H1 (cell line): ENCODE measurements around the gene APP. TPM values are rescaled to one million over a fixed set of nuclear protein-coding genes. Genes with fewer than 3 reads are reported as not detected.

Source experiments
- CTCF ChIA-PET: fragments of 300-600 bp; sonication (Branson Sonifier 250); formaldehyde crosslinking; loops from one replicate; lab custom pipeline; 2021; ENCODE audit not compliant: partially characterized antibody; lab: Charles Lee
- POLR2A ChIA-PET: fragments of 300-600 bp; sonication (Branson Sonifier 250); formaldehyde crosslinking; loops from one replicate; lab custom pipeline; 2021; ENCODE audit warnings: inconsistent platforms; ENCODE audit not compliant: partially characterized antibody; lab: Charles Lee
- DNase-seq, 2 experiments: peaks; one replicate each; pipeline versions ENCODE4 v3.0.0 to v3.0.0-alpha.2; 2010 to 2022; ENCODE audit warnings: low spot score in 2 of 2, low read depth in 1 of 2, mixed read lengths in 1 of 2
- FAIRE-seq: peaks from 2 replicates; lab custom pipeline; 2011; peaks lifted over from hg19 to GRCh38; lab: Jason Lieb, UNC
- H2AFZ ChIP-seq: 2 replicates; pipeline ENCODE4 v1.8.1; 2012; ENCODE audit warnings: low read length, inconsistent platforms
- H2AK5ac ChIP-seq: 2 replicates; pipeline ENCODE4 v1.6.1; 2013; ENCODE audit warnings: low read depth, low read length
- H2BK120ac ChIP-seq: replicated peaks from 2 replicates; pipeline ENCODE3; 2013; ENCODE audit warnings: low read depth, low read length, inconsistent platforms
- H2BK12ac ChIP-seq: 2 replicates; pipeline ENCODE4 v1.6.1; 2013; ENCODE audit warnings: low read depth, low read length
- H2BK15ac ChIP-seq: 2 replicates; pipeline ENCODE4 v1.6.1; 2013; ENCODE audit warnings: low read length
- H2BK20ac ChIP-seq: 2 replicates; pipeline ENCODE4 v1.6.1; 2013; ENCODE audit warnings: low read length
- H2BK5ac ChIP-seq: 2 replicates; pipeline ENCODE4 v1.6.1; 2013; ENCODE audit warnings: low read depth, low read length
- H3K14ac ChIP-seq: 2 replicates; pipeline ENCODE4 v1.6.1; 2013; ENCODE audit warnings: inconsistent platforms; ENCODE audit not compliant: insufficient read length
- H3K18ac ChIP-seq: 2 replicates; pipeline ENCODE4 v1.6.1; 2013; ENCODE audit warnings: low read length; ENCODE audit errors: extremely low read depth
- H3K23ac ChIP-seq: 2 replicates; pipeline ENCODE4 v1.6.1; 2013; ENCODE audit warnings: inconsistent platforms; ENCODE audit not compliant: insufficient read length
- H3K23me2 ChIP-seq: 2 replicates; pipeline ENCODE4 v1.6.1; 2013; ENCODE audit warnings: low read depth, low read length
- H3K27ac ChIP-seq: 2 replicates; pipeline ENCODE4 v1.6.1; 2011; ENCODE audit warnings: low read depth, low read length, inconsistent platforms
- H3K27me3 ChIP-seq, 4 experiments: replicated peaks in 1 of 4; 1 replicate in 1 of 4; 2 replicates in 3 of 4; pipeline versions ENCODE4 v1.6.1 to v1.8.1; 2011 to 2013; ENCODE audit warnings: low read length in 3 of 4, mild to moderate bottlenecking in 3 of 4, inconsistent platforms in 2 of 4, mixed read lengths in 2 of 4, moderate library complexity in 1 of 4; ENCODE audit not compliant: control insufficient read depth in 3 of 4, insufficient read depth in 3 of 4; ENCODE audit errors: extremely low read depth in 1 of 4
- H3K36me3 ChIP-seq, 4 experiments: 2 replicates each; pipeline versions ENCODE4 v1.6.1 to v1.8.1; 2011 to 2013; ENCODE audit warnings: mild to moderate bottlenecking in 4 of 4, low read length in 3 of 4, moderate library complexity in 2 of 4, control low read depth in 1 of 4, inconsistent platforms in 1 of 4; ENCODE audit not compliant: insufficient read depth in 4 of 4, control insufficient read depth in 2 of 4
- H3K4ac ChIP-seq: replicated peaks from 2 replicates; pipeline ENCODE3; 2013; ENCODE audit warnings: low read length, low read depth, mixed read lengths, inconsistent platforms; ENCODE audit not compliant: insufficient read length
- H3K4me1 ChIP-seq, 4 experiments: replicated peaks in 1 of 4; 1 replicate in 1 of 4; 2 replicates in 3 of 4; pipeline versions ENCODE4 v1.6.1 to v1.8.1; 2011 to 2013; ENCODE audit warnings: low read length in 3 of 4, inconsistent platforms in 2 of 4, mixed read lengths in 1 of 4; ENCODE audit not compliant: insufficient read depth in 4 of 4, control insufficient read depth in 3 of 4
- H3K4me2 ChIP-seq, 2 experiments: 2 replicates each; pipeline versions ENCODE4 v1.6.1 to v1.8.1; 2011 to 2013; ENCODE audit warnings: low read depth in 2 of 2, low read length in 2 of 2, control low read depth in 1 of 2, inconsistent platforms in 1 of 2, mild to moderate bottlenecking in 1 of 2; ENCODE audit not compliant: insufficient read depth in 1 of 2
- H3K4me3 ChIP-seq, 4 experiments: fragments of 200-600, 300-600 bp in 1 of 4; sonication (generic), shearing (Covaris generic), sonication (Bioruptor Twin) in 1 of 4; 2 replicates each; pipeline versions ENCODE4 v1.5.1 to v1.8.1; 2011 to 2016; ENCODE audit warnings: low read length in 4 of 4, low read depth in 3 of 4, control low read depth in 2 of 4, inconsistent platforms in 2 of 4, mild to moderate bottlenecking in 2 of 4, mixed read lengths in 1 of 4, moderate library complexity in 1 of 4; ENCODE audit not compliant: insufficient read depth in 2 of 4; ENCODE audit errors: extremely low read depth in 1 of 4
- H3K56ac ChIP-seq: replicated peaks from 2 replicates; pipeline ENCODE3; 2013; ENCODE audit warnings: low read depth, mild to moderate bottlenecking, mixed read lengths, low read length, inconsistent platforms; ENCODE audit not compliant: insufficient read length
- H3K79me1 ChIP-seq: 2 replicates; pipeline ENCODE4 v1.6.1; 2013; ENCODE audit warnings: low read depth, low read length, control low read depth
- H3K79me2 ChIP-seq, 2 experiments: 2 replicates each; pipeline versions ENCODE4 v1.6.1 to v1.8.1; 2012 to 2013; ENCODE audit warnings: low read length in 2 of 2, mild to moderate bottlenecking in 2 of 2, inconsistent platforms in 1 of 2; ENCODE audit not compliant: insufficient read depth in 2 of 2, control insufficient read depth in 1 of 2
- H3K9ac ChIP-seq, 4 experiments: replicated peaks in 1 of 4; 1 replicate in 1 of 4; 2 replicates in 3 of 4; pipeline versions ENCODE4 v1.6.1 to v1.8.1; 2011 to 2013; ENCODE audit warnings: low read depth in 3 of 4, low read length in 3 of 4, control low read depth in 2 of 4, mild to moderate bottlenecking in 2 of 4, moderate library complexity in 2 of 4, inconsistent platforms in 1 of 4; ENCODE audit errors: extremely low read depth in 1 of 4
- H3K9me3 ChIP-seq, 2 experiments: 2 replicates each; pipeline versions ENCODE4 v1.6.1 to v1.8.1; 2012 to 2013; ENCODE audit warnings: mild to moderate bottlenecking in 2 of 2, moderate library complexity in 2 of 2, control low read depth in 1 of 2, inconsistent platforms in 1 of 2, low read depth in 1 of 2, low read length in 1 of 2, mixed read lengths in 1 of 2; ENCODE audit not compliant: insufficient read depth in 2 of 2
- H4K20me1 ChIP-seq, 2 experiments: replicated peaks in 1 of 2; 2 replicates each; pipeline versions ENCODE3 to v1.8.1; 2011 to 2013; ENCODE audit warnings: inconsistent platforms in 2 of 2, low read length in 2 of 2, mild to moderate bottlenecking in 1 of 2; ENCODE audit not compliant: insufficient read depth in 2 of 2, control insufficient read depth in 1 of 2
- H4K5ac ChIP-seq: 2 replicates; pipeline ENCODE4 v1.6.1; 2013; ENCODE audit warnings: low read length, low read depth, mixed read lengths, inconsistent platforms; ENCODE audit not compliant: insufficient read length
- H4K8ac ChIP-seq: 2 replicates; pipeline ENCODE4 v1.8.0; 2013; ENCODE audit warnings: mild to moderate bottlenecking, moderate library complexity, low read length, inconsistent platforms; ENCODE audit not compliant: insufficient read depth; ENCODE audit errors: extremely low read depth
- H4K91ac ChIP-seq: replicated peaks from 2 replicates; pipeline ENCODE3; 2013; ENCODE audit warnings: low read length, mixed read lengths, inconsistent platforms; ENCODE audit not compliant: insufficient read length
- BRCA1 ChIP-seq: IDR thresholded peaks from 2 replicates; pipeline ENCODE4 v1.6.1; 2012; ENCODE audit warnings: low read depth, low read length, improper control_type of control experiment
- EP300 ChIP-seq, 2 experiments: IDR thresholded peaks; 1 replicate in 1 of 2; 2 replicates in 1 of 2; pipeline ENCODE4 v1.6.1; 2011 to 2012; ENCODE audit warnings: low read depth in 2 of 2, low read length in 2 of 2, mild to moderate bottlenecking in 2 of 2, borderline replicate concordance in 1 of 2, inconsistent platforms in 1 of 2, moderate library complexity in 1 of 2
- GABPA ChIP-seq: IDR thresholded peaks from 2 replicates; pipeline ENCODE4 v1.6.1; 2011; ENCODE audit warnings: mild to moderate bottlenecking, low read length, moderate library complexity, borderline replicate concordance; ENCODE audit not compliant: insufficient read depth
- GTF2F1 ChIP-seq: IDR thresholded peaks from 2 replicates; pipeline ENCODE4 v1.6.1; 2012; ENCODE audit warnings: low read depth, low read length, improper control_type of control experiment, borderline replicate concordance
- KDM1A ChIP-seq: fragments of 200-600, 300-600 bp; sonication (generic); IDR thresholded peaks from 2 replicates; pipeline ENCODE4 v1.7.1; 2016; ENCODE audit warnings: mild to moderate bottlenecking, low read length, borderline replicate concordance
- KDM5A ChIP-seq: fragments of 200-600 bp; IDR thresholded peaks from 2 replicates; pipeline ENCODE4 v1.7.1; 2012; ENCODE audit warnings: mild to moderate bottlenecking, low read length, inconsistent platforms, mixed read lengths
- MAFK ChIP-seq: IDR thresholded peaks from 2 replicates; pipeline ENCODE4 v1.6.1; 2012; ENCODE audit warnings: low read depth, mild to moderate bottlenecking, improper control_type of control experiment, low read length
- NRF1 ChIP-seq: IDR thresholded peaks from 2 replicates; pipeline ENCODE4 v1.6.1; 2011; ENCODE audit warnings: mild to moderate bottlenecking, low read depth, low read length, improper control_type of control experiment
- RAD21 ChIP-seq, 2 experiments: IDR thresholded peaks in 1 of 2; conservative IDR thresholded peaks in 1 of 2; 2 replicates each; pipeline ENCODE4 v1.6.1; 2011; ENCODE audit warnings: low read depth in 2 of 2, low read length in 2 of 2, improper control_type of control experiment in 1 of 2, inconsistent platforms in 1 of 2, mild to moderate bottlenecking in 1 of 2, moderate library complexity in 1 of 2
- RXRA ChIP-seq: IDR thresholded peaks from 2 replicates; pipeline ENCODE4 v1.6.1; 2011; ENCODE audit warnings: low read depth, mild to moderate bottlenecking, low read length, moderate library complexity; ENCODE audit not compliant: insufficient read depth
- SAP30 ChIP-seq: fragments of 300-600 bp; sonication (generic); IDR thresholded peaks from 2 replicates; pipeline ENCODE4 v1.7.1; 2012; ENCODE audit warnings: low read length, moderate library complexity, mild to moderate bottlenecking, inconsistent platforms; ENCODE audit not compliant: insufficient read depth, insufficient replicate concordance
- SP2 ChIP-seq: IDR thresholded peaks from 2 replicates; pipeline ENCODE4 v1.6.1; 2012; ENCODE audit warnings: mild to moderate bottlenecking, low read length, inconsistent platforms
- TEAD4 ChIP-seq: IDR thresholded peaks from 2 replicates; pipeline ENCODE4 v1.6.1; 2012; ENCODE audit warnings: low read depth, low read length, inconsistent platforms, mixed read lengths
- WGBS, 2 experiments: shearing (Covaris generic) in 1 of 2; methylation state at CpG; one replicate each; pipeline versions ENCODE4 v1.1.6 to v1.1.7; 2013 to 2015; ENCODE audit warnings: low lambda C conversion rate in 2 of 2, mixed read lengths in 2 of 2, inconsistent platforms in 1 of 2, low coverage in 1 of 2, missing lambda C conversion rate in 1 of 2; ENCODE audit not compliant: insufficient replicate concordance in 2 of 2, insufficient coverage in 1 of 2, insufficient read length in 1 of 2; ENCODE audit errors: extremely low coverage in 1 of 2, missing lambda C conversion rate in 1 of 2; 5-methylcytosine and 5-hydroxymethylcytosine counted together
- polyA plus RNA-seq, 7 experiments: library from polyadenylated mRNA; depleted of rRNA in 3 of 7; stranded (reverse) in 5 of 7; unstranded in 2 of 7; fragments of >200 nt in 5 of 7; fragments of 200-250 nt in 2 of 7; gene quantifications; 1 replicate in 5 of 7; 2 replicates in 1 of 7; 4 replicates in 1 of 7; pipeline versions ENCODE4 v1.2.1 to v1.2.3, GENCODE V29; 2011 to 2013; ENCODE audit warnings: missing spikeins in 2 of 7, mixed read lengths in 2 of 7
- total RNA-seq: library from RNA; stranded (reverse); fragmentation: NEBNext Ultra II Directional; extraction: Animal tissue kit (Norgen Biotek cat#: 25700); gene quantifications from 2 replicates; pipeline ENCODE4 v1.2.1, GENCODE V29; 2021

The APP gene
- total and polyA plus RNA-seq, 2 of the 8 experiments (the other 6 are each of a cell fraction or from before 2014, with no cell fraction given) = 375 to 551 TPM

DNA sequence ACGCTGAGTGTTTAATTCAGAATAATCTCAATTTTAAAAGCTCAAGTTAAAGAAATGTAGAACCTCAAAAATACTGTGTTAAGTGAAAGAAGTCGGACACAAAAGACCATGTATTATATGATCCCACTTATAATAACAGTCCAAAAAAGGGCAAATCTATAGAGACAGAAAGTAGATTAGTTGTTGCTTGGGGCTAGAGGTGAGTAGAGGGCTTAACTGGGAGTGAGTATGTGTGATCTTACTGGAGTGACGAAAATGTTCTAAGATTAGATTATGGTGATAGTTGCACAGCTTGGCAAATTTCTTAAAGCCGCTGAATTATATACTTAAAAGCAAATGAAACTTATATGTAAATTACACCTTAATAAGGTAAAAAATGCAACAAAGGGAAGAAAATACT, 150.5 kb downstream of the APP start:
- H2BK5ac ChIP-seq = no peak overlapping the region
- no peak overlapping the region for H4K91ac ChIP-seq
- no peak overlapping the region for H3K9ac ChIP-seq
- 0 out of 2 replicates have a peak, but pooled peaks cover under 1% of the 10 kb centered on the region for H3K79me1 ChIP-seq
- no peak overlapping the region for H3K56ac ChIP-seq
- FAIRE-seq = no peak
- no peak overlapping the region for H2AFZ ChIP-seq
- no peak overlapping the region for H3K27ac ChIP-seq
- no peak overlapping the region for H2AK5ac ChIP-seq
- no peak overlapping the region for H2BK20ac ChIP-seq
- no peak overlapping the region for H3K18ac ChIP-seq
- peaks cover 0 to 1% of the 10 kb centered on the region in 2 experiments for H4K20me1 ChIP-seq
- no peak overlapping the region for H2BK12ac ChIP-seq
- H3K4me1 ChIP-seq = peaks cover 0 to 9% (median 5%) of the 10 kb centered on the region in 4 experiments; a peak in 2 of 7 replicates
- H3K36me3 ChIP-seq = peaks cover 0 to 16% (median 9%) of the 10 kb centered on the region in 4 experiments; a peak in 6 of 8 replicates
- H4K5ac ChIP-seq = no peak overlapping the region
- ChIA-PET POLR2A (no interaction called here), CTCF (interaction anchor here (2.3 kb wide), 1 partner anchor 150 kb away, joined by 9 read pairs; the partner anchor contains the start of gene APP)
- no peaks in the 10 kb centered on the region for H3K23me2 ChIP-seq
- TF ChIP-seq GABPA (no peak), GTF2F1 (no peak), TEAD4 (no peak), MAFK (no peak), SAP30 (no peak), RAD21 (IDR thresholded peaks at IDR 0.05 in 1 of 2, conservative IDR thresholded peaks at IDR 0.05 in 1 of 2; ENCODE audit: low read depth in 2 of 2, low read length in 2 of 2) (no peak), RXRA (no peak), EP300 (IDR thresholded peaks at IDR 0.05; ENCODE audit: borderline replicate concordance in 1 of 2, low read depth in 2 of 2, low read length in 2 of 2) (no peak), KDM1A (no peak), BRCA1 (no peak), SP2 (no peak), NRF1 (no peak), KDM5A (no peak)
- H3K23ac ChIP-seq = no peak overlapping the region
- no peak for DNase-seq
- no peak overlapping the region for H3K4ac ChIP-seq
- H2BK120ac ChIP-seq = no peak overlapping the region
- H3K4me2 ChIP-seq = no peak overlapping the region
- no peak overlapping the region for H4K8ac ChIP-seq
- H3K9me3 ChIP-seq = no peaks in the 10 kb centered on the region
- H3K27me3 ChIP-seq = no peaks in the 10 kb centered on the region
- H3K4me3 ChIP-seq = no peak overlapping the region
- WGBS, 2 experiments = 91% methylated on average over 4 of the region's 4 CpGs; no CpG with 5 or more reads in 1 of the 2 experiments
- H3K79me2 ChIP-seq = peaks cover 0 to 51% of the 10 kb centered on the region in 2 experiments; a peak in 2 of 4 replicates
- H3K14ac ChIP-seq = no peak overlapping the region
- H2BK15ac ChIP-seq = no peak overlapping the region
